ENCODE data around the gene PCDHA10. TPM values are rescaled to one million over a fixed set of nuclear protein-coding genes. Genes with fewer than 3 reads are reported as not detected.
"Not testable (repeated sequence)": the region's sequence is repeated elsewhere in the genome, so short reads cannot be mapped to it uniquely, and the experiment has no call there.

Gene PCDHA10
- polyA plus RNA-seq (2014; cell fraction: cytosol; rRNA removed), result 0.15 and 0.32 TPM in 2 replicates
- 2.0 and 2.2 TPM in 2 replicates for polyA plus RNA-seq (2014; cell fraction: nucleus; rRNA removed)

- DNase-seq (ENCODE audit: low spot score), result no peak
Measured at GRCh38 chr5:140855772-140856674, at the start of gene PCDHA10. PCDHA10 (plus strand) TSS chr5:140855897; CDS start chr5:140856049, 152 bp downstream.

GRCh38 chr5:140806834-140807775 lies 48.6 kb upstream of the PCDHA10 start, which contains the start of gene PCDHA4:
PCDHA4 (plus strand) TSS chr5:140807068.
- DNase-seq (ENCODE audit: low spot score), result peak; percentile 88

GRCh38 chr5:140808241-140808888 lies 47.3 kb upstream of the PCDHA10 start:
- DNase-seq (ENCODE audit: low spot score), result not testable (repeated sequence)

GRCh38 chr5:140808889-140809291 lies 46.8 kb upstream of the PCDHA10 start:
- DNase-seq (ENCODE audit: low spot score), result no peak

GRCh38 chr5:140821375-140822280 lies 34.1 kb upstream of the PCDHA10 start, which contains the start of gene PCDHA5:
PCDHA5 (plus strand) TSS chr5:140821613.
- DNase-seq (ENCODE audit: low spot score), result no peak

GRCh38 chr5:140822281-140822629 lies 33.4 kb upstream of the PCDHA10 start:
- DNase-seq (ENCODE audit: low spot score), result no peak

- not testable (repeated sequence) for DNase-seq (ENCODE audit: low spot score)
Measured at GRCh38 chr5:140822969-140823368, 32.7 kb upstream of the PCDHA10 start.

- no peak for DNase-seq (ENCODE audit: low spot score)
Measured at GRCh38 chr5:140823475-140823874, 32.2 kb upstream of the PCDHA10 start.

GRCh38 chr5:140827704-140828361 lies 27.9 kb upstream of the PCDHA10 start, which contains the start of gene PCDHA6:
PCDHA6 (plus strand) TSS chr5:140827960; CDS start chr5:140828092, 132 bp downstream.
- DNase-seq (ENCODE audit: low spot score), result no peak

- no peak for DNase-seq (ENCODE audit: low spot score)
Measured at GRCh38 chr5:140828362-140828737, 27.3 kb upstream of the PCDHA10 start.

GRCh38 chr5:140829511-140830501 lies 25.9 kb upstream of the PCDHA10 start:
- DNase-seq (ENCODE audit: low spot score), result not testable (repeated sequence)

GRCh38 chr5:140833993-140834392 lies 21.7 kb upstream of the PCDHA10 start, which contains the start of gene PCDHA7:
PCDHA7 (plus strand) TSS chr5:140834269; CDS start chr5:140834384, 115 bp downstream.
- DNase-seq (ENCODE audit: low spot score), result no peak

- not testable (repeated sequence) for DNase-seq (ENCODE audit: low spot score)
Measured at GRCh38 chr5:140834439-140835008, 21.2 kb upstream of the PCDHA10 start.

GRCh38 chr5:140835622-140836510 lies 19.8 kb upstream of the PCDHA10 start:
- no peak for DNase-seq (ENCODE audit: low spot score)

GRCh38 chr5:140840978-140841962 lies 14.4 kb upstream of the PCDHA10 start, which contains the start of gene PCDHA8:
PCDHA8 (plus strand) TSS chr5:140841187; CDS start chr5:140841322, 135 bp downstream.
- peak; percentile 52 for DNase-seq (ENCODE audit: low spot score)

All from SK-N-DZ (cell line).